Measurements from ENCODE around the gene NEDD8.
A peak's percentile ranks its signal among the peaks of the same experiment; 100 is the strongest.

NEDD8 gene

DNA sequence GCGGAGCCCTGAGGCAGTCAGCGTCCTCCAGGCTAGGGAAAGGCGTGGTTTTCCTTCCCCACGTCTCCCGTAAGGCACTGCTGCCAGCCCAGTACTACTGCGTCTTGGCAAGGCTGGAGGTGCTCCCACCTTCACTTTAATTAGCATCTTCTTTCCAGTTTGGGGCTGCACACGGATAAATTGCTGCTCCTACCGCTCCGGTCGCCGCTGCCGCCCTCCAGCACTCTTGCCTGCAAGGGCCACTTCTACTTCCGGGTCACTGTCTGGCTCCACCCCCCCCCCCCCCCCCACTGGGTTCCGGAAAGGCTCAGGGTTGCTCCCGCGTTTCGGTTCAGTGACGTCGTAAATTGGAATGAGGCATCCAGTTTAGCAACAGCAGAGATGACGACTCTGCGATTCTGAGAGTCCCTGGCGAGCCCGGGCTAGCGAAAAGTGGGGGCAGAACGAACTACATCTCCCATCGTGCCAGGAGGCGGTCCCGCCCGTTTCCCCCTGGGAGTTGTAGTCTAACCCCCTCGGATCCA lies at the start of gene NEDD8:
Gene NEDD8 (minus strand): TSS at position 247 of the 524 bp plus-strand sequence. CDS start 100 bp downstream, at position 147.
- peak; percentile 70 for DNase-seq

DNA sequence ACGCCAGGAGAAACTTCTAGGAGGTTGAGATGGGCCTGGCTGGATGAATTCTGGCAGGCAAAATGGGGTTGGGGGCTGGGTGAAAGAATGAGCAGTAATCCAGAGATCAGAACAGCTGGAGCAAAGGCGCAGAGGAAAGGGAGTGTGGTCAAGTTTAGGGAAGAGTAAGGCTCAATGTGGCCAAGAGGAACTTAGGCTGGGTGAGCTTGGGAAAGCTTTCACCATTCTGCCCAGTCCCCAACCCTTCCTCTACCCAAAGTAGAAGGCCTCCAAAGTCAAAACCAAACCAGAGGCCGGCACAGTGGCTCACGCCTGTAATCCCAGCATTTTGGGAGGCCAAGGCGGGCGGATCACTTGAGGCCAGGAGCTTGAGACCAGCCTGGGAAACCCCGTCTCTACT lies 49.5 kb upstream of the NEDD8 start:
- DNase-seq, result no peak

DNA sequence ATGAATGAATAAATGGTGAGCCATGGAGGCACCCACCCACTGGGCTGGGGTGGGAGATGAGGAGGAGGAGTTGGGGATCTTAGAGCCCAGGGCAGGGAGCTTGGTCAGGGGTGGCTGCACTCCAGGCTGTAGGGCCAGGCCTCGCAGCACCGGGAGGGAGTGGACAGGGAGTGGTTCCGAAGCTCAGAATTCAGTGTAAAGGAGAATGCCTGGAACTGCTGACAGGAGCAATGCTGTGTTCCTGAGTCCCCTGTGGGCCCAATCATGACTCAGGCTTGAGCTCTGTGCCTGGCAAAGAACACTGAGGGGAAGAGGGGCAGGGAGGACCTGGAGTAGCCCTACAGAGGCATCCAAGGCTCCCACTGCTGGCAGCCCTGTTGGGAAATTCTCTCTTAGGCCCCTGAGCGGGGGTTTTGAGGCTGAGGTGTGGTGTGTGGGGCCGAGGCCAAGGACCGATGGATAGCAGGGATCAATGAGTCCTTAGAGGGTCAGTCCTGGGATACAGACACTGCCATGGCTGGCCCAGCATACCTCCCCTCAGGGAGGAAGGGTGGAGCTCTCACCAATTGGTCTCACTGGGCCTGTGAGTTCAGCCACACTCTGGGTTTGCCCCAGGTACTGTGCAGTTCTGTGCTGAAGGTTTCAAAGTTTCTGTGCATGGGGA lies 48.8 kb upstream of the NEDD8 start:
- DNase-seq, result no peak

DNA sequence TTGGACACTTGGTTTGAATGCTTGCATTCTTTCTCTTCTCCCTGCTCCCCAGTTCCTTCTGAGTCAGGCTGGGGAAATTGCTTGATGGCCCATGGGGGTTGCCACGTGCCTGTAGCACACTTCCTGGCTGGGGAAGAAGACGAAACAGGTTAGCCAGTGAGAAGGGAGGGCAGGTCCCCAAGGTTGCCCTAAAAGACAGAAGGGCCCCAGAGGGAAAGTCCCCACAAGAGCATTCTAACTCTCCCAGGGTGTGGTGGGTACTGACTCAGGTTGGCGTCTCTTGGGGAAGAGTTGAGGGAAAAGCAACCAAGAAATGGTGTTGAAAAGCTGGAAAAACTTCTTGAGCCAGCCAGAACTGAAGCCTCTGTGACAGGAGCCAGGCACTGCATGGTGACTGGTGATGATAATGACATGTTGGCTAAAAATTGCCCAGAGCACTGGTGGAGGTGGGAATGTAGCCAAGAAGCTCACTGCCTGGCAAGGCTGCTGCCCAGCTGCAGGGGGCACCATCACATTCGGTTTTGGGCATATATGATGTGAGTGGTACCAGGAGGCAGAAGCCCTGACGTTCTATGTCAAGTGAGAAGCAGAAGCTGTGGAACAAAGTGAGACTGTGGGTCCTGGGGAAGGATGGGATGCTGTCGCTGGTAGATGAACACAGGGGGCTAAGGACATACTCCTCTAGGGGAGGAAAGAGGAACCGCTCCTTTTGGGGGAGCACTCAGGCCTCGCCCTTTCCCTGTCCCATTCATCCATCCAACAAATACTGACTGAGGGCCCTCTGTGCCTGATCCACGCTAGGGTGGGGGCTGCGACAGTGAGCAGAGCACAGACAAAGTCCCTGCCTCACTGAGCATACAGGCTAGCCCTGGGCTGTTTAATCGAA lies 47.4 kb upstream of the NEDD8 start:
- DNase-seq, result no peak

DNA sequence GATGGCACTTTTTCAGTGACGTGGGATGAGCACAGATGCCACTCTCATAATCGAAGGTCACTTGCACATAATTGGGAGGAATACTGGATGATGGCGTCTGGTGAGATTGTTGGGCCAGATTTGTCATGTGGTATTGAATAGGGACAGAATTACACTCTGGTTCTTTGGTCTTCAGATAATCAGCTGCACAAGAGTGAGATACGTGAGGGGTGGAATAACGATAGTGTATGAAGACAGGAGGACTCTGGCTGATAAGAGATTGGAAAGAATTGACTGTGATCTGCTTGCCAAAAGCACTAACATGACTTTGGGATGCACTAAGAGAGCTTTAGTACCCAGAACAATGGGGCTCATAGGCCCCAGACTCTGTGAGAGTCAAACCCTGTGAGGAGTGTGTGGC lies 46.3 kb upstream of the NEDD8 start:
- DNase-seq, result no peak

DNA sequence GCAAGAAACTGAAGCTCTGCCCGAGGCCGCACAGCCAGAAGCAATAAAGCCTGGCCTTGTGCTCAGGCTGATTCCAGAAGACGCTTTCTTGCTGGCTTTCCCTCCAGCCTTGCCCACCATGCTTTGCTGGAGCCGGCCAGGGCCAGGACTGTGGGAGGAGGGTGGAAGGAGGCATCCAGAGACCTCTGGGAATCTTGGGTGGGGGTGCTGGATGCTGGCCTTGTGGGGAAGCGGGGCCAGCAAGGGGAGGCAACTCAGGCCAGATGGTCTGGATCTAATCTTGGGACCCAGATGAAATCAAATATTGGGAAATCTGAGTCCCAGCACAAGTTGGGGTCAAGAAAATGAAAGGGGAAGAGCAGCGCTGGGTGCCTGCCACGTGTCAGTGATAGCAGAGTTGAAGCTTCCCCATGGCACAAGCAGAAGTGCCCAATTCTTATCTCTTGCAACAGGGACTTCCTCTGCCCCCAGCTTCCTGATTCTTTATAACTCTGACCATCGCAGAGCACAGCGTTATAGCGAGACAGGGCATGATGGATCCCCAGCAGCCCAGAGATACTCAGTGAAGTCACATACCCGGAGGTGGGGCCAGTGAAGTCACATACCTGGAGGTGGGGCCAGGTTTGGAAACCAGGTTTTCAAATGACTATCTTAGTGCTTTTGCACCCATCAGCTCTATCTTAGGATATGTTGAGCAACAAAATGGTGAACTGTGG lies 45.6 kb upstream of the NEDD8 start:
- DNase-seq, result no peak

DNA sequence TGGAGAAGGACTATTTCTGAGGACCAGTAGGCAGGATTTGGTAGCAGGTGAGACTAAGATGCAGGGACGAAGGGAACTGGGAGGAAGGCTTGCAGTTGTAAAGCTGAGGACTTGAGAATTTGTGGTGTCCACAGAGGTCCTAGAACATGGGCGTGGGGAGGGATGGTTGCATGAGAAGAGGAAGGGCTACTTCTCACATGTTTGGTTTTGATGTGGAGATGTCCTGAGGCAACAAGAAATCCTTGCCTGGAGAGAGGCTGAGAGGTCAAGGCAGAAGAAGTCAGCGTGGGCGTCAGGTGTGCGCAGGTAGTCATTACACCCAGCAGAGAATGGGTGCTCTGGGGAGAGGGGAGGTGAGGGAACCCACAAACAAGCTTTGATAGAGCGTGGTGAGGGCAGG lies 44.9 kb upstream of the NEDD8 start:
- DNase-seq, result no peak

DNA sequence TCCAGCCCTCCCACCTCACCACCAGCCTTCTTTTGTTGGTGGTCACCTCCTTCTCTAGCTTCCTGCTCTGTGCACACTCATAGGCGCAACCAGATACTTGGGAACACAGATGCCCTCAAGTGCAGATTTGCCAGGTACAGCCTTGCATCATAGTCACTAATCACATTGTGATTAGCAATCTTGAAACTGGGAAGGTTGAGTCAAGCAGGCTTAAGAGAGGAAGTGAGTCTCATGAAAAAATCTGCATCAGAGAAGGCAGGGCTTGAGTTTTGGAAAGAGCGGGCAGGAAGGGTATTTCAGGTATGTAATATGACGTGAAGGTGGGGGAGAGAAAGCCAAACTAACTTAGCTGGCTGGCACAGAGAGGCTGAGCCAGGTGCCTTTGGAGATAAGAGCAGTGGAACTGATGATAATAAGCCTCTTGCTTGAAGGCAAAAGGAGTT lies 42.0 kb upstream of the NEDD8 start:
- DNase-seq, result peak; percentile 43

DNA sequence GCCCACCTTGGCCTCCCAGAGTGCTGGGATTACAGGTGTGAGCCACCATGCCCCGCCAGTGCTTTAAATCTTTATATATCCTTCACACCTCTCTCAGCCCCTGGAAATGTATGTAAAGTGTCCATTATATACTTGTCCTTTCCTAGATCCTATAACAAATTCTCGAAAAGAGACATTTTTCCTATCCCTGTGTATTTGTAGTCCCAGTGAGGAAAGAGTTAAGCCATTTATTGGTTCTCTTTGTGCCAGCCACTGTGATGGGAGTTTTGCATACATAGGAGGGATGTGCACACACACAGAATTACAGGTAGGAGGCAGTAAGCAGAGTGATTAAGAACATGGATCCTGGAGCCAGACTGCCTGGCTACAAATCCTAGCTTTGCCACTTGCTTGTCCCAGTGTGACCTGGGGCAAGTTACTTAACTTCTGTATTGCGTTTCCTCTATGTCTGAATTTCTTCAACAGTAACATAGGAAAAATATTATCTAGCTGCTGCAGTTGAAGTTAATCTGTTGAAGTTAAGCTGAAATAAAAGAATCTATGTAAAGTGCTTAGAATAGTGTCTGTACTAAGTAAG lies 41.3 kb upstream of the NEDD8 start:
- DNase-seq, result no peak

DNA sequence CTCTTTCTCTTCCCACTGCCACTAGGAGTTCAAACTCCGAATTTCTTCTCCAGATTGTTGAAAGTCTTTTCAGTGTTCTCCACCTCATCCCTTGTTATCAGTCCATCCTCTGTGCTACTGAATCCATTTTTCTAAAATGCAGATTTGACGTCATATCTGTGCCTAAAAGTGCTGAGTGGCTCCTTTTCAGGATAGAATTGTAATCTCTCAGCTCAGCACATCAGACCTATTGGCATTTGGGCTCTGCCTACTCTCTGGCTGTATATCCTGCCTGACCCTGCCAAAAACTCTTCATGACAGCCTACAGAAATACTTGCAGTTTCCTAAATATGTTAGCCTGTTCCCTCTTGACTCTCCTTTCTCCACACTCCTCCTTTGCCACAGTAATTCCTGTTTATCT lies 40.3 kb upstream of the NEDD8 start:
- no peak for DNase-seq

DNA sequence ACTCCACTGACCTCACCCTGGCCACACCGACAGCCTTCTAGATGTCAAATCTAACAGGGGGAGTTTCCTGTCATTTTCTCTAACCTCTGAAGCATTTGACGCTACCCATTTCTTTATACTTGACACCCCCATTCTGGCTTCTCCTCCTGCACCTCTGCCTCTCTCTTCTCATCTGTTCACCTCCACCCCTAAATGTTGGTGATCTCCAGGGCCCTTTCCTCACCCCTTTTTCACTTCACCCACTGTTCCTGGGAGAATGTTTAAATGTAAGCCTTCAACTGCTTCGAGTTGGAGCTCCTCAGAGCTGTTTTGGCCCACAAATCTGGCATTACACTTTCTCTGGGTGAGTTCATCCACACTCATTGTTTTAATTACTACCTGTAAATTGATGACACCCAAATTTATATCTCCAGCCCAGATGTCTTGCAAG lies 39.7 kb upstream of the NEDD8 start:
- DNase-seq, result no peak

DNA sequence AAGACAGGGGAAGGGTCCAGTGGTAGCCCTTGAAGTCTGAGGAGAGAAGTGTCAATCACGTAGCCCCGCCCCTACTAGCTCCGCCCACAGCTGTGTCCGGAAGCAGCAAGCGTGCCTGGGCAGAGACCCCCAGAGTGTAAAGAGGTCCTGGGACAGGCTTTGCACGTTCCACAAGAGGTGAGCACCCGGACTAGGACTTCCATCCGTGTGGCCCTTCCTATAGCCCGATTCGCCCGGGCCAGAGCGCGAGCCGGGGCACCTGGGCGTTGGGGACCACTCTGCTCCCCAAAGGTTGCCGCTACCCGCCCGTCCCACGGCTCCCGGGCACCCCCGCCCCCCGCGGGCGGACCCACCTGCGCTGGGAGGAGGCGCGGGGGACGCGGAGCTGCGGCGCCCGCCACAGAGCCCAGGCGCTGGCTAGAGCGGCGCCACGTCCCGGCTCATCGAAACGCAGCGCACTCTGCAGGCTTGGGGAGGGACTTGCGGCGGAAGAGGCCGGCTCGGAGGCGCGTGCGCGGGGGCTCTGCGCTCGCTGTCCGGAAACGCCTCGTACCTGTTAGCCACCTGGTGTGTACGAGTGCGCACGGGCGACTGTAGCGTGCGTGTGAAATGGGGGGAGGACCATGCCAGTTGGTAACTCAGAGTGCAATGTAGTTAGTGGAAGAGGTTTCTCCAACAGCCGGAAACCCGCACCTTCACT lies 39.1 kb upstream of the NEDD8 start, which contains the start of gene RABGGTA:
Gene RABGGTA (minus strand): TSS at position 464 of the 700 bp plus-strand sequence. CDS start 482 bp downstream, outside the sequence.
- DNase-seq, result peak; percentile 90

DNA sequence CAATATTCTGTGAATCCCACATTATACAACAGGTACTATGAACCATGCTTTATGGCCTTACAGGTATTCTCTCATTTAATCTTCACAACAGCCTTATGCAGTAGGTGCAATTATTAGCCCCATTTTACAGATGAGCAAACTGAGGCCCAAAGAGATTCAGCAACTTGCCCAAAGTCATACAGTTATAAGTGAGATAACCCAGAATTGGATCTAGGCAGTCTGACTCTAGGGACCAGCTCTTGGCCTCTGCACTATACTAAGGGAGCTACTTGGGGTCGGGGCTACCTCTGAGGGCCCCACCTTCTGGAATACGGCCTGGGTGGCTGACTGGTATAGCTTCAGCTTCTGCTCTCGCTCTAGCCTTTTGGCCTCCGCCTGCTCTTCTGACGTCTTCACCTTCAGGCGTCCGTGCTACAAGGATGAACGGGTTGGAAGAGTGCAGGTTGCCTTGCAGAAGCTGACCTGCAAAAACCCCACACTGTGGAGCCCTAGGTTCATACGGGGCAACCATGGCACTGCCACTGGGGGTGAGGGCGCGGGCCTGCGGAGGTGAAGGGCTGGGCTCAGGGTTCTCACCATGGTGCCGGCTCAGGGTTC lies 38.5 kb upstream of the NEDD8 start:
- no peak for DNase-seq

DNA sequence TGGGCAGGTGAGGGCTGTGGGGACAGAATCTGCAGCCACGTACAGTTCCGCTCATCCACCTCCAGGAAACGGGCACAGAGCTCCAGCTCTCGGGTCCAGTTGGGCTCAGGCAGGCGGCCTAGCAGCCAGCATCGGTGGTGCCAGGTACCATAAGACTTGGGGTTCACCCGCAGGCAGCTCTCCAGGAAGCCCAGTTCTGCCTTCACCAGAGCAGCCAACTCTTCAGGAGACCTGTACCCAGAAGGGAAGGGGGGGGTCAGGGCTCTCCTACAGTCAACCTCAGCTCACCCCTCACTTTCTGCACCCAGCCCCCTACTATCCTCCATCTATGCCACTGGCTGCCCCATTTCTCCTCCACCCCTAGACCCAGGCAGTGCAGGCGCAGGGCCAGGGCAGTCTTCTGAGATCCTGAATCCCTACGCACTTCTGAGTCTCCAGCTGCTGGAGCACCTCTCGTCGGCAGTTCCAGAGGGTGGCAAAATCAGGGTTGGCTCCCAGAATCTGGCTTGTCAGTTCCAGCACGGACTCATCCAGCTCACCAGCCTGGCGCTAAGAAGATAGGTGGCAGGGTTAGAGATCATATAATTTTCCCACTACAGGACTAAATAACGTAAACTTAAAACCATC lies 37.9 kb upstream of the NEDD8 start:
- no peak for DNase-seq

DNA sequence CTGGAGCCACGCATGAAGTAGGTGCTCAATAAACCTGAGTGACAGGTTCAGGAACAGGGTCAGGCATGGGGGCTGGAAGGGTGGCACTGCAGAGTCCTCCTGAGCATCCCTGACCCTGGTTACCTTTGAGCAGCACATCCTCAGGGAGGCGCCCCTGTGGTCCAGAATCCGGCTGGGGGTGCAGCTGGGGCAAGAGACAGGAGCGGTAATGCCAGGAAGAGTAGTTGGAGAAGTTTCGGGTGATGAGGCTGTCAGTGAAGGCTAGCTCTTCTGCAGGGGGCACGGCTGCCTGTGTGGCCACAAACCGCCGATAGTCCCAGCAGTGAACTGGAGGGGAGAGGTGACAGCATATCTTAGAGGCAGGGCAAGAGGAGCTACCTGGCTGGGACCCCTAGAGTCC lies 37.2 kb upstream of the NEDD8 start:
- no peak for DNase-seq

DNA sequence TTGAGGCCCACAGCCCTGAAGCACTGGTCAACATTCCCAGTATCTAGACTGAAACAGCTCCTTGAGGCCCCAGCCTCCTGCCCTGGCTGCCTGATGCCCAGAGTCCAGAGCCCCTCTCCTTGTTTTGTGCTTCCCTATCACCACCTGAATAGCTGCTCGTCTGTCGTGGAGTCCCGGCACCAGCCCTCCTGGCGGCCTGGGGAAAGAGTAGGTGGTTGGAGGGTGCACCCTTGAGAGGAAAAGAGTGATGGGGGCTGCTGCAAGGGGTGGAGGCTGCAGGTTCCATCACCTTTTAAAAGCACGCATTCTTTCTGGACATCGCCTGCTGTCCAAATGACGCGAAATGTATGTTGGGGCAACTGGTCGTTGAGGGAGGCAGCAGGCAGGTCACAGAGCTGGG lies 36.1 kb upstream of the NEDD8 start:
- no peak for DNase-seq

DNA sequence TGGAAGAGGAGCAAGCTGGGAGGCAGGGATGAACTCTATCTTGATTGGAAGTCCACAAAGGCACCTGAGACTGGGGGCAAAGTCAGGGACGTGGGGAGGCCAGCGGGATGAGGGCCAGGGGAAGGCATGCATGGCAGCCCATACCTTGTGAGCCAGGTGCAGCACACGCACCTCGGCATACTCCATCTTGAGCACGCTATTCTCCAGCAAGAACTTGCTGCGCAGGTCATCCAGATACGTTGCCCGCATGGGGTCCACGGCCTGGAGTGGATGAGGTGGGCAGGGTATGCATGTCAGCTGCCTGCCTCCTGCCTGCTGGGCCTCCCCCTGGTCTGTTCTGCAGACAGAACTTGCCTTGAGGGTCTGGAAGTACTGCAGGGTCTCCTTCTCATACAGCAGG lies 35.3 kb upstream of the NEDD8 start:
- DNase-seq, result no peak

DNA sequence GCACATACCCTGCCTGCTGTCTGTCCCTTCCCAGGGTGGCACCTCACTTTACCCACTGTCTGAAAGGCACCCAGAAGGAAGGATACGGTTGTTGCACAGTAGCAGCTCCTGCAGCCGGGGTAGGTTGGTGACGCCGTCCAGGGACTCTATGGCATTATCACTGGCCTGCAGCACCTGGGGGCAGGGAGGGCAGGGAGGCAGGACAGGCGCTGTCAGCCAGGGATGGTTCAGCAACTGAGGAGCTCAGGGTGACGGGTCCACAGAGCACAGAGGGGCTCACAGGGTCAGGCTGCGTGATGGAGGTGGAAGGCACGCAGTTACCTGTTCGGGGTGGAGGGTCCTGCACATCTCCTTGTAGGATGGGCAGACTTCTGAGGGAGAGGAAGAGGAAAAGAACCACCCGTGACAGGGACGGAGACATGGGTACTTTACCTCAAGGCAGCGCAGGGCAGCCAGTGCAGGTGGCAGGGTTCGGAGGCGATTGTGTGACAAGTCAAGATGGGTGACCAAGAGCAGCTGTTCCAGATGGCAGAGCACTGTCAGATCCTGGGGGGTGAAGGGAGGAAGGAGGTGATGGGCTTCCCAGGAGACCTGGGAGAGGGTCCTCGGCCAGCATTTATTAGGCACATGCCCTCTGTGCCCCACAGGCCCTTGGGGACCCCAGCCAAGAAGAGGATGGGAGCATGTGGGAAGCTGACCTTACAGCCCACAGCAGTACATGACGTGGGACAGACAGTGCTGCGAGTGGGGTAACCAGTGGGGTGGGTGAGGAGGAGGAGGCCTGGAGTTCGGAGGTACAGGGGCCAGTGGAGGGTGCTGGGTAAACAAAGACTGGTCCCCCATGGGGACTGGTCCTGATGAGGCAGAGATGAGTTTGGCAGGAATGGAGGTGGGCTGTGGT lies 34.4 kb upstream of the NEDD8 start:
- no peak for DNase-seq

DNA sequence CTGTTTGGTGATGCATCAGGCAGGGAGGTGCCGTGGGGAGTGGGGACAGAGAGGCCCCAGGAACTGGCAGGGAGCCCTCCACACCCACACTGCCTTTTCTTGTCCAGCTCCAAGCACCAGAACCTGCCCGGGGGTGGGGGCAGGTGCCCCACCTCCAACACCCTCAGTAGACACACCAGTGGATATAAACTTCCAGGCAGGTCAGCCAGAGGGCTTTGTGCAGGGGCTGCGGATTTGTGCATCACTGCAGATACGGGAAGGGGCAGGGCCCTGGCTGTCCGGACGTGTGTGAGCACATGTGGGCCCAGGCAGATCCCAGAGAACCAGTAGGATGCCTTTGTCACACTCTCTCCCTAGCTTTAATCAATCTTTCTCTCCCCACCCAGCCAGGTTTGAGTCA lies 32.1 kb upstream of the NEDD8 start:
- DNase-seq, result no peak

DNA sequence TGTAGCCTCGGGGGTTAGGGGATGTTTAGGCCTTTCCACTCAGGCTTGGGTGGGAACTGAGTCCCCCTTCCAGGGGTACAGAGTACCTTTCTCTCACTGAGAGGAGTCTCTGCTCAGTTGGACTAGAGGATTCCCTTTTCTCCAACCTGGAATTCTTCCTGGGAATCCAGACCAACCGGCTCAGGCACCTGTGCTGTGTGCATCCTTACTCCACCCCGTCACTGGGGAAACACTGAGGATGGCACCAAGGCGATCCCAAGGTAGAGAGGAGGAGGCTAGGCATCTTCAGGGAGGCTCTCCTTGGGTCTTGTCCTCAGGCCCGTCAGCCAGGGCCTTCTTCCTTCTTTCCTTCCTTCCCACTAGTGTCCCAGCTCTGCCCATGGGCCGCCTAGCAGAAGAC lies 31.7 kb upstream of the NEDD8 start:
- DNase-seq, result no peak

Measured in NCI-H2107 (cell line).